NCI-H748 (cell line): ENCODE results near the gene KLF2.
"Not testable (repeated sequence)": the region's sequence is repeated elsewhere in the genome, so short reads cannot be mapped to it uniquely, and the experiment has no call there.

Experiments
- DNase-seq: peaks from one replicate; lab custom pipeline; 2025; ENCODE audit not compliant: unreplicated experiment; lab: John Stamatoyannopoulos, UW

The KLF2 gene

GRCh38 chr19:16324384-16325160 is at the start of gene KLF2:
Gene KLF2, plus strand, starts transcription at chr19:16324826. Its CDS starts 98 bp downstream, at chr19:16324924.
- DNase-seq: peak; percentile 69

- DNase-seq: no peak
Observed at GRCh38 chr19:16280306-16280705, 44.3 kb upstream of the KLF2 start.

- DNase-seq: no peak
Observed at GRCh38 chr19:16281743-16282142, 42.9 kb upstream of the KLF2 start.

GRCh38 chr19:16283210-16284061 is 41.2 kb upstream of the KLF2 start:
- no peak for DNase-seq

GRCh38 chr19:16284505-16284904 is 40.1 kb upstream of the KLF2 start:
- no peak for DNase-seq

GRCh38 chr19:16285079-16285478 is 39.5 kb upstream of the KLF2 start:
- not testable (repeated sequence) for DNase-seq

GRCh38 chr19:16285769-16286498 is 38.7 kb upstream of the KLF2 start:
- DNase-seq: peak; percentile 66

GRCh38 chr19:16288544-16288943 is 36.1 kb upstream of the KLF2 start:
- no peak for DNase-seq

- DNase-seq: no peak
Observed at GRCh38 chr19:16289594-16289993, 35.0 kb upstream of the KLF2 start.

- DNase-seq: no peak
Observed at GRCh38 chr19:16290692-16291091, 33.9 kb upstream of the KLF2 start.

- DNase-seq: no peak
Observed at GRCh38 chr19:16293118-16294091, 31.2 kb upstream of the KLF2 start.

- DNase-seq: no peak
Observed at GRCh38 chr19:16295057-16295456, 29.6 kb upstream of the KLF2 start.

- no peak for DNase-seq
Observed at GRCh38 chr19:16296713-16297112, 27.9 kb upstream of the KLF2 start.

GRCh38 chr19:16297575-16298178 is 26.9 kb upstream of the KLF2 start:
- DNase-seq: no peak

GRCh38 chr19:16298334-16298733 is 26.3 kb upstream of the KLF2 start:
- no peak for DNase-seq

- DNase-seq: no peak
Observed at GRCh38 chr19:16301999-16302694, 22.5 kb upstream of the KLF2 start.

GRCh38 chr19:16303755-16304154 is 20.9 kb upstream of the KLF2 start:
- DNase-seq: no peak

- DNase-seq: not testable (repeated sequence)
Observed at GRCh38 chr19:16304511-16304910, 20.1 kb upstream of the KLF2 start.

GRCh38 chr19:16305060-16305459 is 19.6 kb upstream of the KLF2 start:
- not testable (repeated sequence) for DNase-seq
